Hippocampal formation (tissue), 2 donors: ENCODE data around the gene DKK2.
A peak's percentile ranks its signal among the peaks of the same experiment; 100 is the strongest.
"Not testable (repeated sequence)": the region's sequence is repeated elsewhere in the genome, so short reads cannot be mapped to it uniquely, and the experiment has no call there.

Experiments used
- DNase-seq, 2 donors: peaks; one replicate each; lab custom pipeline; 2025; lab: John Stamatoyannopoulos, UW

Gene DKK2

DNA sequence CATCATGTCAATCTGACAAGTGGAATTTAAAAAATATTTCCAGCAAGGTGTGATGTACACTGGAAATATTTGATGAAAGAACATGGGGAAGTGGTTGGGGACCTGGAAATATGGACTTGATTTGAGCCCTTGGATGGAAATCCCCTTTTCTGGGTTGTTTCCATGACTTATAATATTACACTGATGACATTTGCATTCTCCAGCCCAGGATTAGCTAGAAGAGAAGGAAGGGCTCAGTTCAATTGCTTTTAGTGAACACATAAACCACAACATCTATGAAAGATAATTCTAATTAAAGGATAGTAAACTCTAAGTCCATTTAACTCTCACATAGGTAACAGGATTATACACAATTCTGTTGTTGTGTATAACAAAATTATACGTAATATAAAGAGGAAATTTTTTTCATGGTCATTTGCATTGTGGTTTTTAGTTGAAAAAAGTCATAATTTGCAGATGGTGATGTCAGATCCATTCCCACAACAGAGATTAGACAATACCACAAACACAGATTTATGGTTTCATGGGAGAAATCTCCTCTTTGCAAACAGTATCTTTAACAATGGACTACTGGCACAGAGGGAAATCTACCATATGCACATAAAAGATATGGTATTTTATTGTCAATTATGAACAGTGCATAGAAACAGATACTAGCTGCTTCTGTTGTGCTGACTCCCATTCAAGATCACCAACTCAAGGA, 126.5 kb downstream of the DKK2 start:
- no peak for DNase-seq

DNA sequence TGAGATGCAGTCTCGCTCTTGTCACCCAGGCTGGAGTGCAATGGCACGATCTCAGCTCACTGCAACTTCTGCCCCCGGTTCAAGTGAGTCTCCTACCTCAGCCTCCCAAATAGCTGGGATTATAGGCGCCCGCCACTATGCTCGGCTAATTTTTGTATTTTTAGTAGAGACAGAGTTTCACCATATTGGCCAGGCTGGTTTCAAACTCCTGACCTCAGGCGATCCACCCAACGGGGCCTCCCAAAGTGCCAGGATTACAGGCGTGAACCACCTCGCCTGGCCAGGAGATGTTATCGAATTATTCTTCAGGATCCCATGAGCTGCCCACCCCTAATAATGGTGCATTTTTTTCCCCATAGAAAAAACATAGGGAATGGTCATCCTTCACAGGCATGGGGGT, 128.1 kb downstream of the DKK2 start:
- DNase-seq = not testable (repeated sequence)

- no peak for DNase-seq
Measured at GRCh38 chr4:106907216-106907615, 128.9 kb downstream of the DKK2 start.

- DNase-seq = no peak
Measured at GRCh38 chr4:106906728-106907127, 129.4 kb downstream of the DKK2 start.

GRCh38 chr4:106898621-106899230, 137.4 kb downstream of the DKK2 start:
- DNase-seq = peak in 1 of 2 donors; percentile 0

DNA sequence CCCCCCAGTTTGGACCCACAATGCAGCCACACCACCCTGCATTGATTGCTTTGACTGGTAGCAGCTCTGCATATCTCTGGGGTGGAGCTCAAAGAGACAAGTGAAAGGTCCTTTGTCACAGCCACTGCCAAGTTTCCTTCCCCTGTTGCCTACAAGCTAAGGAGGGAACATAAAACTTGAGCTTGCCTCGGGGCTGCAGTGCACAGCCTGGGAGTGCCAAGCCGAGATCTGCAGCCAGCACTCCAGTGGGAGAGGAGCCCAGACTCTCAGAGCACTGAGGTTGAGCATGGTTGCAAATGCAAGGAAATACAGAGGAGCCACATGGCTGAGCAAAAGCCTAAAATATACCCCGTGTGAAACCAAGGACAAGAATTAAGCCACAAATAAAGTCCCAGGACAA, 142.2 kb downstream of the DKK2 start:
- no peak for DNase-seq

DNA sequence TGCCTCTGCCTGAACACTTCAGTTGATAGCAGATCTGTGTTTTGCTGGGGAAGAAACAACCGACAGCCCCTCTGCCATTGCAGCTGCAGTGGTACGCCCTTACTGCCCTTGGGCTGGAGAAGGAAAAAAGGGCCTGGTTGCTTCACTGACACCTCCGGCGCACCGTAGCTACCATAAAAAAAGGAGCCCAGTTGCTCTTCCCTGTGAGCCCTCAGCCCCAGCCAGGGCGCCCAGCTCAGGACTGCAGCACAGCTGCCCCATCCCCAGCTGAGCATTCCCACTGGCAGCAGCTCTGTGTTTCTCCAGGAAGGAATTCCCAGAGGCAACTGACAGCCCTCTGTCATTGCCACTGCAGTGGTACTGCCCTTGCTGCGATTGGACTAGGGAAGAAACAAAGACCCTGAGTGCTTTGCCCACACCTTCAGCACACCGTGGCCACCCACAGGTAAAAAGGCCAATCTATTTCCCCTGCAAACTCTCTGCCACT, 142.7 kb downstream of the DKK2 start:
- DNase-seq = no peak

DNA sequence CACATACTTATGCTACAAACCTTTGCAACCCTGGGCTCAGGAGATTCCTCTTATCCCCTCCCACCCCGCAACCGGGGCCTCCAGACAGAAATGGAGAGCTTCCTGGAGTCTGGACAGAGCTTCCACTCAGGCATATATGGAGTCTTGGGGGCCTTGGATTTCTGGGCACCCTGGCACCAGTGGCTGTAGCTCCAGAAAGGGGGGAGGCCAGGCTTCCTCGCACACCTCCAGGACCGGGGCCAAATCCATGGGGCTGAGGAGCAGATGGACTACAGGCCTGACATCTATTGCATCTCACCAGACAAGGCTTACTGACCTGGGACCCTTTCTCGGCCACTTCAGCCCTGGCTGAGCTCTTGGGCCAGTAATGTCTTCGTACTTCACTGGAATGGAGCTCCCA, 143.3 kb downstream of the DKK2 start:
- DNase-seq = no peak

DNA sequence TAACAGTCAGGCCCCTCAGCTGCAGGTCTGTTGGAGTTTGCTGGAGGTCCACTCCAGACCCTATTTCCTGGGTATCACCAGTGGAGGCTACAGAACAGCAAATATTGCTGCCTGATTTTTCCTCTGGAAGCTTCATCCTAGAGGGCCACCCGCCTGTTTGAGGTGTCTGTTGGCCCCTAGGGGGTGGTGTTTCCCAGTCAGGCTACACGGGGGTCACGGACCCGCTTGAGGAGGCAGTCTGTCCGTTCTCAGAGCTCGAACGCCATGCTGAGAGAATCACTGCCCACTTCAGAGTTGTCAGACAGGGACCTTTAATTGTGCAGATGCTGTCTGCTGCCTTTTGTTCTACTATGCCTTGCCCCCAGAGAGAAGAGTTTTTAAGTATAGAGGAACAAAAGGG, 160.8 kb downstream of the DKK2 start:
- no peak for DNase-seq
